Fibroblast of peridontal ligament (primary cell): ENCODE results near the gene CCDC47.

Experiments
- DNase-seq: peaks from one replicate; pipeline ENCODE4 v3.0.0-alpha.2; 2010; ENCODE audit errors: extremely low read depth

CCDC47 gene

DNA sequence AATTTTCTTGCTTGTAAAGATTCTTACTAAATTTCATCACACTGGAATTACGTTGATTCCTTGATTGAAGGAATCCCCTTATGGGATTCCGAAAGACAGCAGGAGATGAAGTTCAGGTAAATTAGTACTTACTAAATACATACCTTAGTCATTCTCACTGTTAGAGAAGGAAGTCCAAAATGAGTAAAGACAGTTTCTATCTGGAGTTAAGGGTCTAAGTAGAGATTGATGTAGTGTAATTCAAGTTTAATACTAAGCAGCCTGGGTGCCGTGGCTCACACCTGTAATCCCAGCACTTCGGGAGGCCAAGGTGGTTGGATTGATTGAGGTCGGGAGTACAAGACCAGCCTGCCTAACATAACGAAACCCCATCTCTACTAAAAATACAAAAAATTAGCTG, 10.1 kb upstream of the CCDC47 start:
- no peak for DNase-seq

DNA sequence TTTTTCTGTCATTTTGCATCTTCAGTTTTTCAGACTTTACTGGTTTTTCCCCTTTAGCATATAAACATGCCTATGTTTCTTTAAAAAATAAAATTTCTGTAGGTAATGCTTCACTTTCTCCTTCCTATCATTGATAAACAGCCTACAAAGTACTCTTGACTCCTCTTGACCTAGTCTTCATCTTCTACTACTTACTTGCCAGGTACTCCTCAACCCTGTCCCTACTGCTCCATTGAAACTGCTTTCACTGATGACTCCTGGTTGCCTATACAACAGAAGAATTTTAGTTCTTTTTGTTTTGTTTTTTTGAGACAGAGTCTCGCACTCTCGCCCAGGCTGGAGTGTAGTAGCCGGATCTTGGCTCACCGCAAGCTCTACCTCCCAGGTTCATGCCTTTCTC, 7.5 kb upstream of the CCDC47 start:
- no peak for DNase-seq

DNA sequence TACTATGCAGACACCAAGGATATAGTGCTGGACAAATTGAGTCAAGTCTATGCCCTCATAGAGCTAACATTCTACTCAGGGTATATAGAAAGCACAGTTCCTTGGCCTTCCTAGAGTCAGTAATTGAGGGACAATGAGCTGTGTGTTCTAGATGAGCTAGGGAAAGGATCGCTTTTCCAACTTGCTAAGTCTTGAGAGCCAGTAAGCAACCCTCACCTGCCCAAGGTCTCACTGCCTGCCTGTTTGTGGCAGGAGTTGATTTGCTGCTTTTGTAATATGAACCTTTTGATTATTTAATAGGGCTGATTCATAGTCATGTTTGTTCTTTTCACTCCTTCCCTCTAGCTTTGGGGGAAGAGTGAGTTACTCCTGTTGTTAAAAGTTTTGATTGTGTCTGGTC, 7.1 kb upstream of the CCDC47 start:
- peak; percentile 22 for DNase-seq

DNA sequence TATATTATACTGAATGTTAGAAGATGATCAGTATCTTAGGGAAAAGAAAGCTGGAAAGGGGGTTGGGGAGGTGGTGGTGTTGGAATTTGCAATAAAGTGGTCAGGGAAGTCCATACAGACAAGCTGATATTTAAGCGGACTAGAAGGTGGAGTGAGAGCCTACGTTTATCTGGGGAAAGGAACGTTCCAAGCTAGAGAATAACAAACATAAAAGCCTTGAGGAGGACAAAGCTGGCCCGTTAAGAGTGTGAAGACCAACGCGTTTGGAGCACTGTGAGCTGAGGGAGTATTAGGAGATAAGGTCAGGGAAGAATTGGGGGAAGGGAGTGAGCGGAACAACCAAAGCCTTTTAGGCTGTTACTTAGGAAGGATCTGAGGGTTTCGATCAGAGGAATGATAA, 2.0 kb upstream of the CCDC47 start:
- peak; percentile 9 for DNase-seq

DNA sequence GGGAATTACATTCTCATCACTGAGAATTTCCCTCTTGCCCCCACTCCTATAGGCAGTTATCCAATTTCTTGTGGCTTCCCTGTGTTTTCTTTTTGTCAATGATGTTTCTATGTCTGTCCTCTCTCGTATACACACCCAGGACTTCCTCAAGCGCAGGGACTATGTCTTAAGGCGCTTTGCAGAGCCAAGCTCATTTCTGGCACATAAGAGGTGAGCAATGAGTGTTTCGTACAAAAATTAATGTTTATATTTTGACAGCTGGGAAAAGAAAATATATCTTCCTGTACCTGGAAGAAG, 1.5 kb upstream of the CCDC47 start:
- DNase-seq: peak; percentile 27

DNA sequence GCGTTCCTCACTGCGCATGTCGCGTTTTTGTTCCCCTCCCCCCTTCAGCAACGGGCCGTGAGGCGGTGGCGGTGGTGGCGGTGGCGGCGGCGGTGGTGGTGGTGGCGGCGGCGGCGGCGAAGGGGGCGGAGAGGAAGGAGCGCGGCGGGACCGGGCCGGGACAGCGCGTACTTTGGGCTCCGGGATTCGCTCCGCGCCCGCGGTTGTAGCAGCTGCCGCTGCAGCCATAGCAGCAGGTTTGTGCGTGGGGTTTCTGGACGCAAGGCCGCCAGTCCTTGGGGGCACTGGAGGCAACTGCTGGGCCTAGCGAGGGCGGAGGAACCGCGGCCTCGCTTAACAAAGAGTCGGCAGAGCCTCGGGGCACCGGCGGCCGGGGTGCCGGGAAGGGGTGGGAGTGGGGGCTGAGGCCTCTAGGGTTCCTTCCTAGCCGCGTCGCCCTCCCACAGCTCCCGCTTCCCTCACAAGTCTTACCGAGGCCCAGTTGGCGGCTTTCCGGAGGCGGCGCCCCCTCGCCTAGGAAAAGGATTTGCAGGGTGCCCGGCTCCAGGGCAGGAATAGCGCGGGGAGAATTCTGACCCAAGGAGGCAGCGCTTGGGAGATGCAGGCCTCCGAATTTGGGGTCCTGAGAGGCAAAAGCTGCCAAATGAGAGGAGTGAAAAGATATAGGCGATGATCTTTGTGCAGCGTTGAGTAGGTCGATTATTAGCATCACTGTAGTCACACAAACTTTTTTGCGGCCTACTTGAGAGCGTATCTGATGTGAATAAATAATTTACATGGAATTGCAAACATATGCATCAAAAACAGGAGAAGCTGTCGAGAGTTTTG, 958 bp upstream of the CCDC47 start, which contains the start of gene DDX42:
TSS of gene DDX42 (plus strand) at position 30 of the 828 bp plus-strand sequence. CDS start 12,880 bp downstream, outside the sequence.
- DNase-seq: peak; percentile 51

DNA sequence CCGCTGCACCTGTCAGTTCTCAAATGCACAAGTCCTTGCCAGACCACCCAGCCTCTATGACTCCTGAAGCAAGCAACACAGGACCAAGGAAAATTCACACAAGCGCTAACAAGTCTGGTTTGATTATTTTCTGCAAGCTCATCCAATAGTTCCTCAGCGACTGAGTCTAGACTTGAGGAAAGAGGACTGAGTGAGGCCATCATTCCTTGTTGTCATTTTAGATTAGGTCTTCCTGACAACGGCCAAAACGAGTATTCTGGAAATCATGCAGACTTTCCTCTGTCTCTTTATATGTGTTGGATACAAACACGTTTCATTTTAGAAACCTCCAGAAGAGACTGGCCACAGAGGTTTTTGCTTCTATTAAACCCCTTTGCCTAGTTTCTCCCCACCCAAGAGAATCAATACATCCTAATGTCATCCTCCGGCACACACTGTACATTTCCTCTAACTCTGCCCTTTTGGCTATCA, 561 bp downstream of the CCDC47 start:
- peak; percentile 48 for DNase-seq

DNA sequence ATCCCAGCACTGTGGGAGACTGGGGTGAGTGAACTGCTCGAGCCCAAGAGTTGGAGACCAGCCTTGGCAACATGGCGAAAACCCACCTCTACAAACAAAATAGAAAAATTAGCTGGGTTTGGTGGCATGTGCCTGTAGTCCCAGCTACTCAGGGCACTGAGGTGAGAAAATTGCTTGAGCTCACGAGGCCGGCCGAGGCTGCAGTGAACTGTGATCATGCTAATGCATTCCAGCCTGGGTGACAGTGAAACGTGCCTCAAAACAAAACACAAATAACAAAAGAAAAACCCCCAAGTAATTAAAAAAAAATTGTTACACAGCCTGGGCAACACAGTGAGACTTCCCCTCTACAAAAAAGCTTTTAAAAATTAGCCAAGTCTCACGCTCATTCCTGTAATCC, 5.0 kb downstream of the CCDC47 start:
- DNase-seq: no peak

DNA sequence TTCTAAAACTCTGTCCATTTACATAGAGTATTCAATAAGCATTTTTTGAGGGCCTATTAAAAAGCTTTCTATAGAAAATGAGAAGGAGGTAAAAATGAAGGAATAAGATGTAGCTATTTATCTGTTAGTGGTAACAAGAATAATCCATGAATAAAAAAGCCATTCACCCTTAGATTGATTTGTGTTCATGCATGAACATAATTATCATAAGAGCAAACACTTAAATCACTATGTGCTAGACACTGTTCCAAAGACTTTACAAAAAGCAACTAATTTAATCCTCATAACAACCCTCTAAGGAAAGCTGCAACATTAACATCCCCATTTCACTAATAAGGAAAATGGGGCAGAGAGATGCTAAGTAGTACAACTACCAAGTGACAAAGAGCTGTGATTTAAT, 6.6 kb downstream of the CCDC47 start:
- DNase-seq: no peak

DNA sequence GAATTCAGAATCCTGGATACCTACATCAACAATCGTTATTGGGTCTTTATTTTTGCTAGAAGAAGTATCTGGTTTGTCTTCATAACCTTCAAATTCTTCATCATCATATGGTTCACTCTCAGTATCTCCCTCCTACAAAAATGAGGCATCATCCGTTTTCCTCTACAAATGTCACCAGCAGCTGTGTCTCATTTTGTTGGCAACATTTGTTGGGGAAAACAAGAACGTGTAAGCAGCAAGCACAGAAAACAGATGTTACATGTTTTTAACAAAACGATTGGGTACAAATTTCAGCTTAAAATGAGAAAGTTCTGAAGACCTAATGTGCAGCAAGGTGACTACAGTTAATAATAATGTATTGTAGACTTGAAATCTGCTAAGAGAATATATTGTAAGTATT, 8.7 kb downstream of the CCDC47 start:
- DNase-seq: no peak

DNA sequence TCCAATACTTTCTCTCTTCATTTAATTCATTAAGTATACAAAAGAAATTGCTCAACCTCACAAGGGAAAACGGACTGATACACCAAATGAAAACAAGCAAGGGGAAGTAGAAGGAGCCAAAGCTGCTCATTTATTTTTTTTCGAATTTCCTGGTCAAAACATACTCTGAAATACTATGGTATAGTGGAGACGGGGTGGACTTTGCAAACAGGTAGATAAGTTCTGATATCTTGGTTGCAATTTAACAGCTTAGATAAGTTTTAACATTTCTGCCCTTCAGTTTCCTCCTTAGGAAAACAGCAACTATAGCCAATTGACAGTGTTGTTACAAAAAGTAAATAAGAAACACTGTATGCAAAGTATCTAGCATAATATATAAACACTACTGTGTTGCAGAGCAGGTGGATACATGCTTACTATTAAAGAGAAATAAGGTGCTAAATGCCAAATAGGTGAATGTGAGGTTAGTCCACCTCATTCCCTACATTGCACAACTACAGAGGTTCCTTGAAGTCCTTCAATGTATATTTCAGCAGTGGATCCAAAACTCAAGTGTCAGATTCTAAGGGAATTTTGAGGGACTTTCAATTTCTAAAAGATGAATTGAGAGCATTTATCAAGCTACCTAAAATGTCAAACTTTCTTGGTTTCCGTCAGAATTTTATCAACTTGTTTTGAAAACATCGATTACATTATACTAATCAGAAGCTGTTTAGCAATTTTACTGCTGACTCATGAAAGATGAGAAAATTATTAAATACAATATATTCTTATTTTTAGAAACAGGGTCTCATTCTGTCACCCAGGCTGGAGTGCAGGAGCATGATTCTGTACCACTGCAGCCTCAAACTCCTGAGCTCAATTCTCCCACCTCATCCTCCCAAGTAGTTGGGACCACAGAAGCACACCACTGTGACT, 11.0 kb downstream of the CCDC47 start:
- DNase-seq: no peak

DNA sequence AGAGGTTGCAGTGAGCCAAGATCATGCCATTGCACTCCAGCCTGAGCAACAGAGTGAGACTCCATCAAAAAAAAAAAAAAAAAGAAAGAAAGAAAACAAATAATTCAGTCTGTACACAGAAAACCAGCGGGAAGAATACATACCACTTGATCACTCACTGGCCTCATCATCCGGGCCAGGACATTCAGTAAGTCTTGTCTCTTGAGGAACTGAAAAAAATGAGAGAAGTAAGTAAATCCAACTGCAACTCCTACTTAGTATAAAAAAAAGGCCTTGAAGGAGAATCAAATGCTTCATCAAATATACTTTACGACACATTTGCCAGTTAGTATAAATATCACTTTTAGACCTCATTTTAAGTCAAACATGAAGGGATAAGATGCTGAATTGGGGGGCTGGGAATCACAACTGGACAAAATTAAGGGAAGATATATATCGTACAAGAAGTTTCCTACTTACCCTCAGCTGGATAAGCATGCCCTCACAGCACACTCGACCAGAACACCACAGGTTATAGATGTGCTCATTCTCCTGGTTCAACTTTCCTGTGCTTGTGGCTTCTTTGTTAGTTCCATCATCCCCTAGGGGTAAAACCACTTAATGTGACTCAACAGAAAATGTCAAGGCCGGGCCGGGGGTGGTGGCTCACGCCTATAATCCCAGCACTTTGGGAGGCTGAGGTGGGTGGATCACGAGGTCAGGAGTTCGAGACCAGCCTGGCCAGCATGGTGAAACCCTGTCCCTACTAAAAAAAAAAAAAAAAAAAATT, 12.4 kb downstream of the CCDC47 start:
- DNase-seq: no peak

DNA sequence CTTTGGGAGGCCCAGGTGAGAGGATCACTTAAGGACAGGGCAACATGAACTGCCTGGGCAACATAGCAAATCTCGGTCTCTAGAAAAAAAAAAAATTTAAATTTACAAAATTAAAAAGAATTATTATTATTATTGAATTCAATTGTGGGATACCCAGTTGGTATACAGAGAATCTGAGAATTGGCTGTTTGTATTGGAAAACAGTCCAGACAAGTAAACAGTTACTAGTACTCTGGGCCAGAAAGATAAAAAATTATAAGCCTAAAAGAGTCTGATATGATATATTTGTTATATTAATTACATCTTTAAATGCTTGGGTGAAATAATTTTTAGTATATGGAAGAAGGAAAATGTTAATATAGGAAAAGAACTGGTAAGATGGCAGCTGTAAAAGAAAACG, 15.0 kb downstream of the CCDC47 start:
- DNase-seq: no peak

DNA sequence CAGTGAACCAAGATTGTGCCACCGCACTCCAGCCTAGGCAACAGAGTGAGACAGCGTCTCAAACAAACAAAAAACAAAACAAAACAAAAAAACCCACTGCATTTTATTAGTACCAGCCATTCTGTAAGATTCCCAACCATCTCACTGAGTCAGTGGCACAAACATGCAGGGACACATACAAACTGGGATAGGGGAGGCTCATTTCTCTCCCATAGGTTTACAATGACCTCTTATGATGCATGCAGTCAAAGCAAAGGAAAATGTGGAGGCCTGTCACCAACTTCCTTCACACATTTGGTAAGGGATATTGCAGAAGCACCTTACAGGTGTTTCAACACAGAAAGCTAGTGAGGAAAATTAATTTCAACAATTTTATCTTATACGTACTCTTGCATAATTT, 19.4 kb downstream of the CCDC47 start:
- DNase-seq: no peak

DNA sequence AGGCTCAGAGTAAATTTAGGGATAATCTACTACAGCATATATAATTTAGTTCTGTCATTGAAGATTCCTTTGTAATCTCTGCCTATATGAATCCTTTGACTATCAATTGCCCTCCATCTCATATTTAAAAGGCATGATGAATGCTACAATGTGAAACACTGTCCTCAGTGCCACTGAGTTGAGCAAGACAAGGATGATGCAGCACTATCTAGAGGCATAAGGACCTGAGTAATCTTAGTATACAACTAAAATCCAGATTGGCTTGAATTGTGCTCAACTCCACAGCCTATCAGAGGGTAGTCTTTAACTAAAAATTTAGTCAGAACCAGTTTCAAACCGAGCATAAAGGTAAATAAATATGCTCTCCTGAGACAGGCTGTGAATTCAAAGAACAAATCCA, 20.2 kb downstream of the CCDC47 start:
- no peak for DNase-seq

DNA sequence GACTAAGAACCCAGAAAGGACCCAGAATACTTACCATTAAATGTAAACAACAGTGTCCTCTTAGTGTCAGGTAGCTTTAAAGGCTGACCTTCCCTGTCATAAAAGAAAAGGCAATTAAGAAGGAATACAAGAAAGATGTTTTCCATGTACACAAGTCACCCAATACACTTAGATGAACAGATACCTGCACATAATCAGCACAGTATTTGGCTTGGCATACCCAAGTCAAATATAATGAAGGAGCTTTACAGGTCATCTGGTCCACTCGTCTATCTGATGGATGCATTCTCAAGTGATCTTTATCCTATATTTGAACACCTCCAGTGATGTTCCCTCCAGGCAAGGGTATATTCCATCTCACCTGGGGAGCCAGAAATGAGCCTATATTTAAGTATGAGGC, 20.7 kb downstream of the CCDC47 start:
- DNase-seq: no peak

DNA sequence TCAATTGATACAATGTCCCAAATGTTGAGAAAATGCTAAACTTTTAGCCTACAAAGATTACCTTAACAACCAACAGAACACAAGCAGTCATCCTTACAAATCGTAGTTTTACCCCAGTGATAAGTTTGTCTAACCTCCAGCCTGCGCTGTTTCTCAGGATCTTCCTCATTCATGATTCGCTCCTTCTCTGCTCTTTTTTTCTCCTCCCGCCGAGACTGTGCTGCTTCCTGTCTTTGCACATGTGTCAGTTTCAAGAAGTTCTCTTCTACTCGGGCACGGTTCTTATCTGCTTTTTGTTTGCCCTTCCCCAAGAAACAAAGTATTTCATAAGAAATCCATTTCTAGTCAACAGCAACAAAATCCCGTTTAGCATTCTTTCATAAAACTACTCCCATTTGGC, 21.6 kb downstream of the CCDC47 start:
- DNase-seq: no peak

DNA sequence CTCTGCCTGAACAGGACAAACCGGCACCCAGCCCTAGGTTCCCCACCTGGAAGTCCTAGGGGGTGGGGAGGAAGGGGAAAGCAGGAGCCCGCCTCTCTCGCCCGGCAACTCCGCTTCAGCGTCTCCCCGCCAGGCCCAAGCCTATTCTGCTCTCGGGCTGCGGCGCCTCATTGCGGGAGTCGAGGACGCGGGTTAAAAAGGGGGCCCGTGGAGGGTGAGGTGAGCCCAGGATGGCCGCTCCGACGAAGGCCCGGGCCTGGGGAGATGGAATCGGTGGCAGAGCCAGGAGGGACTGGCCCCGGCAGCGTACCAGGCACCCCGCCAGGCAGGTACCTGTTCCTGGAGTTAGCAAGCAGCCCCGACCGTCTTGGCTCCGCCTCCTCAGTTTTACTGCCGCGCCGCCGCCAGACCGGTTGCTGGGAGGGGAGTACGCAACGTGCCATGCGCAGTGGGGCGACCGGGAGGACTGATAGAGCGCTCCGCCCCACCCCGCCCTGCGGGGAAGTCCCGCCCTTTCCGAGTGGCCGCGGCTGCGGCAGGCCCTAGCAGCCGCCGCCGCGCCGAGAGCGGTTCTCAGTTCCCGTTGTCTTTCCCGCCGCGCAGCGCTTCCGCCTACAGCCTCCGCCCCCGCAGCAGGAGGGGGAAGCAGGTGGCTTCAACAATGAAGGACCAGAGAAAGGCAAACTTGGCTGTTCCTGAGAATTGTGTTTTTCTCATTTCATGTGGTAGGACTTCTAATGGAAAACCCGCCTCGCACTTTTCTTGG, 31.8 kb downstream of the CCDC47 start, which contains the start of gene STRADA:
TSS of gene STRADA (minus strand) at position 392 of the 766 bp plus-strand sequence. CDS start 13,430 bp downstream, outside the sequence.
- peak; percentile 91 for DNase-seq

DNA sequence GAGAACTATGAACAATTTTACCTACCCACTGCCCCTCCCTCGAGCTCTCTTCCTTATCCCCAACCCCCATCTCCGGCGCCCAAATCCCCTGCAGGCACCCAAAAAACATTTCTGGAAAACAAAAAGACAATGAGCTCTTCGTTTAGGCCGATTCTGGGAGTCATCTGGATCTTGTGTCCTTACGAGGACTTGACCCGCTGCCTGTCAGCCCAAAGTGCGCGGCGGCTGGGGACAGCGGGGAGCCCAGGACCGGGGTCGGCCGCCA, 32.3 kb downstream of the CCDC47 start:
- no peak for DNase-seq

DNA sequence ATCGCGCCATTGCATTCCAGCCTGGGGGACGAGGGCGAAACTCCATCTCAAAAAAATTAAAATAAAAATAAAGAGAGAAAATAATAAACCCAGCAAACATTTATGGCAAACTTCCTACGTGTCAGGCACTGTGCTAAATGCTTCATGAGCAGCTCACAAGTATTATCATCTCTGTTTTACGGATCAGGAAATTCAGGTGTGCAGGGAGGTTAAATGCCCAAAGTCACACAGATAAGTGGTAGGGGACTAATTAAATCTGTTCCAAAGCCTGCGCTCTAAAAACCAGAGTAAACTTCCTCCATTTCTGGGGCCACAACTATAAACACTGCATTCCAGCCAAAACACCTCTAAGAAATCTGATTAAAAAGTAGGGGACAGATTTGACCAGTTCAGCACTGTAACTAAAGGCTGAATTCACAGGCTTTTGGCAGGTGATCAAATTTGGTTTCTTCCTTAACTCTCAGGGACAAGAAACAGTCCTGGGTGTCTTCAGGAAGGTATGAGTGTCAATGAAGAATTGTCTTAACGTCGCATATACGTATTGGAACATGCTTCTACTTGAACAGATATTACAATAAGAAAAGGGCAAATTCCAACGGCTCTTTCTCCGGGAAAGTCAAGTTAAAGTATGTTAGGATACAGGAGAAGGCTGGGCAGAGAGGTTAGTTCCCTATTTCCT, 32.8 kb downstream of the CCDC47 start:
- peak; percentile 21 for DNase-seq

DNA sequence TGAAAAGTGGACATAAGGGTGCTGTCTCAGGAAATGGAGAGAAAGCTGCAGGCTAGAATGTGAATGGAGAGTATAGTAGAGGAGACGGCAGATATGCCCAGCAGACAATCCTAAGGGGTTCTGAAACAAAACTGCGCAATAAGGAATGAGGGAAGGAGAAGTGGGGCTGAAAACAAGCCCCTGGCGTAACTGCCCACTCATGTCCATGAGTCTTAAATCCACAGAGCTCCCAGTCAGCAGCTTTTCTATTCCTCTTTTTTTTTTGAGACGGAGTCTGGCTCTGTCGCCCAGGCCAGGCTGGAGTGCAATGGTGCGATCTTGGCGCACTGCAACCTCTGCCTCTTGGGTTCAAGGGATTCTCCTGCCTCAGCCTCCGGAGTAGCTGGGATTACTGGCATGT, 37.7 kb downstream of the CCDC47 start:
- DNase-seq: no peak
